ENCODE data around the gene SLC9A4. TPM values are rescaled to one million over a fixed set of nuclear protein-coding genes. Genes with fewer than 3 reads are reported as not detected.

Gene SLC9A4
- total and polyA plus RNA-seq, 7 donors = 0.04 TPM; not detected in 6

DNA sequence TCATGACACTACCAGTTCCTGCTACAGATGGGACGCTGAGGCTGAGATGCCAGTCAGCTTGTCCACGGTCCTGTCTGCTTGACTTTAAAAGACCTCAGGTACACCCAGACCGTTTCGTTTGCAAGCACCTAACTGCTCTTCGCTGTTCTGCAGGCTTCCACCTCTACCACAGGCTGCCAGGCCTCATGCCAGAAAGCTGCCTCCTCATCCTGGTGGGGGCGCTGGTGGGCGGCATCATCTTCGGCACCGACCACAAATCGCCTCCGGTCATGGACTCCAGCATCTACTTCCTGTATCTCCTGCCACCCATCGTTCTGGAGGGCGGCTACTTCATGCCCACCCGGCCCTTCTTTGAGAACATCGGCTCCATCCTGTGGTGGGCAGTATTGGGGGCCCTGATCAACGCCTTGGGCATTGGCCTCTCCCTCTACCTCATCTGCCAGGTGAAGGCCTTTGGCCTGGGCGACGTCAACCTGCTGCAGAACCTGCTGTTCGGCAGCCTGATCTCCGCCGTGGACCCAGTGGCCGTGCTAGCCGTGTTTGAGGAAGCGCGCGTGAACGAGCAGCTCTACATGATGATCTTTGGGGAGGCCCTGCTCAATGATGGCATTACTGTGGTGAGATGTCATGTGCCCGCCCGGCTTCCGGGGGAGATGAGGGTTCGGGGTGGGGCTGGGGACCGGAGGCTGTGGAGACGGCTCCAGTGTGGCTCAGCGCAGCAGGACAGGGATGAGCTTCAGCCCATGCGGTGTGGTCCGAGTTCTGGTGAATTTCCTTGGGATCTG lies 5.9 kb downstream of the SLC9A4 start:
- H3K27ac ChIP-seq = no peak overlapping the region
- WGBS, 2 donors = 92 to 93% methylated on average over 36 of the region's 36 CpGs
- H3K4me3 ChIP-seq = no peak overlapping the region
- H3K4me1 ChIP-seq = no peaks in the 10 kb centered on the region
- no peaks in the 10 kb centered on the region for H3K9me3 ChIP-seq
- intact Hi-C loops (cut with DNase I) = loop anchor here (10.0 kb wide), 1 partner anchor 136 kb away; the partner anchor contains the start of gene SLC9A2
- H3K27me3 ChIP-seq = no peaks in the 10 kb centered on the region
- TF ChIP-seq POLR2A (IDR thresholded peaks at IDR 0.05) (no peak), EP300 (IDR thresholded peaks at IDR 0.05) (no peak), POLR2AphosphoS5 (IDR thresholded peaks at IDR 0.05) (no peak)
- TF ChIP-seq, protein P1, sequence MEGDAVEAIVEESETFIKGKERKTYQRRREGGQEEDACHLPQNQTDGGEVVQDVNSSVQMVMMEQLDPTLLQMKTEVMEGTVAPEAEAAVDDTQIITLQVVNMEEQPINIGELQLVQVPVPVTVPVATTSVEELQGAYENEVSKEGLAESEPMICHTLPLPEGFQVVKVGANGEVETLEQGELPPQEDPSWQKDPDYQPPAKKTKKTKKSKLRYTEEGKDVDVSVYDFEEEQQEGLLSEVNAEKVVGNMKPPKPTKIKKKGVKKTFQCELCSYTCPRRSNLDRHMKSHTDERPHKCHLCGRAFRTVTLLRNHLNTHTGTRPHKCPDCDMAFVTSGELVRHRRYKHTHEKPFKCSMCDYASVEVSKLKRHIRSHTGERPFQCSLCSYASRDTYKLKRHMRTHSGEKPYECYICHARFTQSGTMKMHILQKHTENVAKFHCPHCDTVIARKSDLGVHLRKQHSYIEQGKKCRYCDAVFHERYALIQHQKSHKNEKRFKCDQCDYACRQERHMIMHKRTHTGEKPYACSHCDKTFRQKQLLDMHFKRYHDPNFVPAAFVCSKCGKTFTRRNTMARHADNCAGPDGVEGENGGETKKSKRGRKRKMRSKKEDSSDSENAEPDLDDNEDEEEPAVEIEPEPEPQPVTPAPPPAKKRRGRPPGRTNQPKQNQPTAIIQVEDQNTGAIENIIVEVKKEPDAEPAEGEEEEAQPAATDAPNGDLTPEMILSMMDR (IDR thresholded peaks at IDR 0.05) = no peak
- no peaks in the 10 kb centered on the region for H3K36me3 ChIP-seq
- DNase-seq = no peak

DNA sequence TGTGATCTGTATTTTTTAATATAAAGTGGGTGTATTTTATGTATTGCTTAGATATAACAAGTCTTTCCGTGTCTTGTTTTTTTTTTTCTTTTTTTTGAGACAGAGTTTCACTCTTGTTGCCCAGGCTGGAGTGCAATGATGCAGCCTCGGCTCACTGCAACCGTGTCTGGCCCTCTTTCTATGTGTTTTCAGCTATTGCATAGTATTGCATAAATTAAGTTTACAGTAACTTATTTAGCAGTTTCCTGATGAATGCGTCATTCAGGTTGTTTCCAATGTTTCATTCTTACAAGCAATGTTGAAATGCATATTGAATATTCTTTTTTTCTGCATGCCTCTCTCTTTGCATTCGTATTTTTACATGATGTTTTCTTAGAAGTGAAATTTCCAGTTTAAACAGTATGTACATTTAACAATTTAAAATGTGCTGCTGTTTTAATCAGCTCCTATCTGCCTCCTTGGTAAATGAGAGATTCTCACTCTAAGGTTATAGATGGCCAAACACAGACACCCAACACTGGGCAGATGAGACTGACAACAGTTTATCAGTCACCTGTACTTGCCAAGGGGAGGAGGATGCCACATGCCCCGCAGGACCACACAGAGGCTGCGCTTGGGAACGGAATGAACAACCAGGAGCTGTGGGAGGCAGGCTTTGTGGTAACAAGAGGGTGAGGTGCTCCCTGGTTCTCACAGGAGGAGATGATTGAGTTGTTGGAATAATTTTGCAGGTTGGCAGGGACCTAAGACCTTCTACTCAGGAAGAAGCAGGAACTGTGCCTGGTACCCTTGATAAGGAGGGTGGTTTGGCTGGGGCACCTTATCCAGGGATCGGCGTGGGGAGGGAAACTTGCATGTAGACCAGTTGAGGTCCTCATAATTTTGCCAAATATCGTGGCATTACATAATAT lies 7.5 kb downstream of the SLC9A4 start:
- Histone ChIP-seq H3K9me3 (no peaks in the 10 kb centered on the region), H3K4me1 (no peaks in the 10 kb centered on the region), H3K36me3 (no peaks in the 10 kb centered on the region), H3K27ac (no peak overlapping the region), H3K27me3 (no peaks in the 10 kb centered on the region), H3K4me3 (no peak overlapping the region)
- WGBS, 2 donors = 84 to 85% methylated on average over 11 of the region's 11 CpGs
- TF ChIP-seq POLR2AphosphoS5 (IDR thresholded peaks at IDR 0.05) (no peak), POLR2A (IDR thresholded peaks at IDR 0.05) (no peak), EP300 (IDR thresholded peaks at IDR 0.05) (no peak)
- TF ChIP-seq, protein P1 (IDR thresholded peaks at IDR 0.05) = no peak
- intact Hi-C loops (cut with DNase I) = no loop called here
- DNase-seq = no peak

DNA sequence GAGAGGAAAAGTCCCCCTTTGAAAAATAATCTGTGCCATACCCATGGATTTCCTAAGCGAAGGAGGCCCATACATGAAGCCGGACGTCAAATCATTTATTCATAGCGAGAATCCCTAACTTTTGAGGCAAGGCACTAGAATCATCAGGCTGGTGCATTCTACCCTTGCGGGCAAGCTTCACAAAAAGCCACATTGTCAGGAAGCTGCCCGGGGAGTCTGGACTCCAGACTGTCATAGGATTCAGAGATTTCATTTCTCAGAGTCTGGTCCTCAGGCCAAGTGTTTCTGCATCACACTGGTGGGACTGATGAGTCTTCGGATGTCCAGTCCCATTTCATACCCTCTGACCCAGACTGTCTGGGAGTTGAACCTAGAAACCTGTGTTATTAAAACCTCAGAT lies 8.9 kb downstream of the SLC9A4 start:
- H3K27me3 ChIP-seq = no peaks in the 10 kb centered on the region
- H3K27ac ChIP-seq = no peak overlapping the region
- intact Hi-C loops (cut with DNase I) = no loop called here
- no peak overlapping the region for H3K4me3 ChIP-seq
- H3K9me3 ChIP-seq = no peaks in the 10 kb centered on the region
- no peak for DNase-seq
- no peaks in the 10 kb centered on the region for H3K36me3 ChIP-seq
- 81% methylated on average over 7 of the region's 7 CpGs for WGBS, 2 donors
- TF ChIP-seq, protein P1 (IDR thresholded peaks at IDR 0.05) = no peak
- no peak for TF ChIP-seq POLR2AphosphoS5 (IDR thresholded peaks at IDR 0.05)
- TF ChIP-seq POLR2A (IDR thresholded peaks at IDR 0.05) = no peak
- no peaks in the 10 kb centered on the region for H3K4me1 ChIP-seq

DNA sequence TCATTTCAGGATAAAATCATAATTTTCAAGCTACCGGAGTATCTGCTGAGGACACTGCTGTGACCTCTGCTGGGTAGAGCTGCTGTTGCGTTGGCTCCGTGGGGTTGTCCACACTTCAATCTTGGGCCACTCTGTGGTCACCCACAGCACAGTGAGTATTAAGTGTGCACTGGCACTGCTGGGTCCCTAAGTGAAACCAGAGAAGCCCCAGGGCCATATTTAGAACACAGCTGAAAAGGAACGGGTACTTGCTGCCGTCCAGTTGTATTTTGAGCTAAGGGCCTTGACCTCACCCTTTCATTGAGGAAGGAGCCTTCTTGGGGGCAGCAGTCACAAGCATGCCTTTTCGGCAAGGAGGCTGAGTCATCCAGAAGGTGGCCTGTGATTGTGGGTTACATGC lies 10.1 kb downstream of the SLC9A4 start:
- no peaks in the 10 kb centered on the region for H3K9me3 ChIP-seq
- 92 to 94% methylated on average over 6 of the region's 6 CpGs for WGBS, 2 donors
- peaks cover 0 to 3% (median 0%) of the 10 kb centered on the region in 4 donors for H3K4me1 ChIP-seq
- no peaks in the 10 kb centered on the region for H3K27me3 ChIP-seq
- intact Hi-C loops (cut with DNase I) = no loop called here
- H3K27ac ChIP-seq = no peak overlapping the region
- TF ChIP-seq POLR2A (IDR thresholded peaks at IDR 0.05) (no peak), POLR2AphosphoS5 (IDR thresholded peaks at IDR 0.05) (no peak), EP300 (IDR thresholded peaks at IDR 0.05) (no peak)
- TF ChIP-seq, protein P1 (IDR thresholded peaks at IDR 0.05) = no peak
- H3K4me3 ChIP-seq = no peak overlapping the region
- DNase-seq = no peak
- no peaks in the 10 kb centered on the region for H3K36me3 ChIP-seq
